ENCODE measurements around the gene F2. TPM values are rescaled to one million over a fixed set of nuclear protein-coding genes. Genes with fewer than 3 reads are reported as not detected.

F2 gene
- total RNA-seq: not detected in 2 replicates

DNA sequence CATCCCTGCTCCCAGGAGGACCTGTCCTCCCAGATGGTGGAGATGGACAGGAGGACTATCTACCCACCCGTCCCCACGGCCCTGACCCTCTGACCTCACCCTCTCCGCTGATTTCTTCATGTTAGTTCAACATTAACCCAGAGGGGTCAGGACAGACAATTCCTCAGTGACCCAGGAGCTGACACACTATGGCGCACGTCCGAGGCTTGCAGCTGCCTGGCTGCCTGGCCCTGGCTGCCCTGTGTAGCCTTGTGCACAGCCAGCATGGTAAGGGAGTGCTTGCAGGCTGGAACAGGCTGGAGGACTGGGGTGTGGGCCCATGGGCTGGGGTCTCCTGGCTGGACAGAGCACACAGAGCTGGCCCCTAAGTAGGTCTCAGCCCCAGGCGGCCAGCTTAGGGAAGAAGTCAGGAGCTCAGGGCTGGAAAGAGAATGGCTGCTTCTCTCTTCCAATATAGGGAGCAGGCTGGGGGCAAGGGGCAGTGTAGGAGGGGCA lies at the start of gene F2:
Gene F2, plus strand, starts transcription at position 166 of the 495 bp plus-strand sequence. Its CDS starts 23 bp downstream, at position 189.

GRCh38 chr11:46700241-46701077 lies 18.6 kb upstream of the F2 start, which contains the start of the genes ARHGAP1 and ZNF408:
Gene ARHGAP1, minus strand, starts transcription at chr11:46700619. Its CDS starts 4,512 bp downstream, at chr11:46696107.
Gene ZNF408, plus strand, starts transcription at chr11:46701031. Its CDS starts 17 bp downstream, at chr11:46701048.

Other genes starting within 250 kb of the F2 start
- 22.6 and 25.2 TPM in 2 replicates for gene AMBRA1, start 125.2 kb upstream of the F2 start, total RNA-seq
- gene HARBI1, start 102.0 kb upstream of the F2 start, total RNA-seq: 3.8 and 4.6 TPM in 2 replicates
- gene ATG13, start 101.7 kb upstream of the F2 start, total RNA-seq: 91.4 and 98.3 TPM in 2 replicates
- gene ARHGAP1, start 18.6 kb upstream of the F2 start, total RNA-seq: 81.7 and 86.8 TPM in 2 replicates
- 6.5 and 10.1 TPM in 2 replicates for gene ZNF408, start 18.2 kb upstream of the F2 start, total RNA-seq
- gene CKAP5, start 127.1 kb downstream of the F2 start, total RNA-seq: 87.2 and 96.4 TPM in 2 replicates
- 6.9 and 8.1 TPM in 2 replicates for gene LRP4, start 199.3 kb downstream of the F2 start, total RNA-seq
- 21.5 and 23.6 TPM in 2 replicates for gene CSTPP1, start 217.5 kb downstream of the F2 start, total RNA-seq